ENCODE data around the gene OR4N5.

DNA sequence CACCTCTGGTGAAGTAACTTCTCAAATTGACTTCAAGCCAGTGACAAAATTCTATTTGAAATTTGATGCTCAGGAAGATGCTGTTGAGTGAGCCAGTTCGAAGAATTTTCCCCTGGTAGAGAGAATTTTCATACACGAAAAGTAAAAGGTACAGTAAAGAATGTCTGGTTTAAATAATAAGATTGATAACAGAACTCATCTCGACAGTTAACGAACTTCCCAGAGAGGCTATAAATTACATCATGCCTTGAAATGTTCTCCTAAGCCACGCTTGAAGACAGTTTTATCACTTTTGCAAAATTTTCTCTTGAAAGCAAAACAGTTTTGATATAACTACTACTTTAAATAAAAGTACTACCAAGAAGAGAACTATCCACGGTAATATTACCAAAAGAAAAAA, 37.7 kb downstream of the OR4N5 start:
- TF ChIP-seq, protein P1, sequence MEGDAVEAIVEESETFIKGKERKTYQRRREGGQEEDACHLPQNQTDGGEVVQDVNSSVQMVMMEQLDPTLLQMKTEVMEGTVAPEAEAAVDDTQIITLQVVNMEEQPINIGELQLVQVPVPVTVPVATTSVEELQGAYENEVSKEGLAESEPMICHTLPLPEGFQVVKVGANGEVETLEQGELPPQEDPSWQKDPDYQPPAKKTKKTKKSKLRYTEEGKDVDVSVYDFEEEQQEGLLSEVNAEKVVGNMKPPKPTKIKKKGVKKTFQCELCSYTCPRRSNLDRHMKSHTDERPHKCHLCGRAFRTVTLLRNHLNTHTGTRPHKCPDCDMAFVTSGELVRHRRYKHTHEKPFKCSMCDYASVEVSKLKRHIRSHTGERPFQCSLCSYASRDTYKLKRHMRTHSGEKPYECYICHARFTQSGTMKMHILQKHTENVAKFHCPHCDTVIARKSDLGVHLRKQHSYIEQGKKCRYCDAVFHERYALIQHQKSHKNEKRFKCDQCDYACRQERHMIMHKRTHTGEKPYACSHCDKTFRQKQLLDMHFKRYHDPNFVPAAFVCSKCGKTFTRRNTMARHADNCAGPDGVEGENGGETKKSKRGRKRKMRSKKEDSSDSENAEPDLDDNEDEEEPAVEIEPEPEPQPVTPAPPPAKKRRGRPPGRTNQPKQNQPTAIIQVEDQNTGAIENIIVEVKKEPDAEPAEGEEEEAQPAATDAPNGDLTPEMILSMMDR (IDR thresholded peaks at IDR 0.05) = no peak
- TF ChIP-seq EP300 (IDR thresholded peaks at IDR 0.05) = no peak

Measured in ovary (tissue), 3 donors.